HEK293 (cell line): ENCODE measurements around the gene HES1.

Experiments
- BCL11B ChIP-seq: fragments of 450-650 bp; formaldehyde crosslinking; IDR thresholded peaks from 2 replicates; pipeline ENCODE4 v1.5.1; 2016; ENCODE audit warnings: low read depth, missing biosample characterization, missing genetic modification characterization
- OVOL3 ChIP-seq: fragments of 450-650 bp; formaldehyde crosslinking; IDR thresholded peaks from 2 replicates; pipeline ENCODE4 v1.5.1; 2016; ENCODE audit warnings: missing biosample characterization, missing genetic modification characterization
- PRDM10 ChIP-seq: fragments of 450-650 bp; formaldehyde crosslinking; IDR thresholded peaks from 2 replicates; pipeline ENCODE4 v1.5.1; 2016; ENCODE audit warnings: missing biosample characterization, missing genetic modification characterization
- REPIN1 ChIP-seq: fragments of 450-650 bp; formaldehyde crosslinking; IDR thresholded peaks from 2 replicates; pipeline ENCODE4 v1.5.1; 2017; ENCODE audit warnings: missing biosample characterization, missing genetic modification characterization, low read depth
- SCRT2 ChIP-seq: fragments of 450-650 bp; formaldehyde crosslinking; IDR thresholded peaks from 2 replicates; pipeline ENCODE4 v1.5.1; 2016; ENCODE audit warnings: missing biosample characterization, missing genetic modification characterization
- SP7 ChIP-seq: fragments of 450-650 bp; formaldehyde crosslinking; IDR thresholded peaks from 2 replicates; pipeline ENCODE4 v1.5.1; 2016; ENCODE audit warnings: missing biosample characterization, missing genetic modification characterization
- ZFHX2 ChIP-seq: fragments of 450-650 bp; formaldehyde crosslinking; conservative IDR thresholded peaks from 2 replicates; pipeline ENCODE4 v1.5.1; 2016; ENCODE audit warnings: missing biosample characterization, missing genetic modification characterization
- ZNF132 ChIP-seq: fragments of 450-650 bp; formaldehyde crosslinking; IDR thresholded peaks from 2 replicates; pipeline ENCODE4 v1.5.1; 2017; ENCODE audit warnings: missing biosample characterization, missing genetic modification characterization, borderline replicate concordance
- ZNF146 ChIP-seq: fragments of 450-650 bp; formaldehyde crosslinking; IDR thresholded peaks from 2 replicates; pipeline ENCODE4 v1.5.1; 2016; ENCODE audit warnings: missing biosample characterization, missing genetic modification characterization
- ZNF148 ChIP-seq: fragments of 450-650 bp; formaldehyde crosslinking; IDR thresholded peaks from 2 replicates; pipeline ENCODE4 v1.5.0; 2017; ENCODE audit warnings: missing biosample characterization, missing genetic modification characterization, borderline replicate concordance
- ZNF157 ChIP-seq: fragments of 450-650 bp; formaldehyde crosslinking; IDR thresholded peaks from 2 replicates; pipeline ENCODE4 v1.5.1; 2016; ENCODE audit warnings: missing biosample characterization, missing genetic modification characterization
- ZNF169 ChIP-seq: fragments of 450-650 bp; formaldehyde crosslinking; IDR thresholded peaks from 2 replicates; pipeline ENCODE4 v1.5.1; 2016; ENCODE audit warnings: missing biosample characterization, missing genetic modification characterization
- ZNF2 ChIP-seq: fragments of 450-650 bp; formaldehyde crosslinking; IDR thresholded peaks from 2 replicates; pipeline ENCODE4 v1.5.1; 2016; ENCODE audit warnings: missing biosample characterization, missing genetic modification characterization
- ZNF24 ChIP-seq: fragments of 450-650 bp; formaldehyde crosslinking; IDR thresholded peaks from 2 replicates; pipeline ENCODE4 v1.5.1; 2016; ENCODE audit warnings: missing biosample characterization, missing genetic modification characterization
- ZNF311 ChIP-seq: fragments of 450-650 bp; formaldehyde crosslinking; IDR thresholded peaks from 2 replicates; pipeline ENCODE4 v1.5.1; 2017; ENCODE audit warnings: missing biosample characterization, missing genetic modification characterization, borderline replicate concordance
- ZNF324 ChIP-seq: fragments of 450-650 bp; formaldehyde crosslinking; IDR thresholded peaks from 2 replicates; pipeline ENCODE4 v1.5.1; 2016; ENCODE audit warnings: missing biosample characterization, missing genetic modification characterization
- ZNF366 ChIP-seq: fragments of 450-650 bp; formaldehyde crosslinking; conservative IDR thresholded peaks from 2 replicates; pipeline ENCODE4 v1.5.1; 2016; ENCODE audit warnings: missing biosample characterization, missing genetic modification characterization
- ZNF398 ChIP-seq: fragments of 450-650 bp; formaldehyde crosslinking; IDR thresholded peaks from 2 replicates; pipeline ENCODE4 v1.5.1; 2017; ENCODE audit warnings: missing biosample characterization, missing genetic modification characterization
- ZNF488 ChIP-seq: fragments of 450-650 bp; formaldehyde crosslinking; IDR thresholded peaks from 2 replicates; pipeline ENCODE4 v1.5.1; 2016; ENCODE audit warnings: missing biosample characterization, missing genetic modification characterization
- ZNF501 ChIP-seq: fragments of 450-650 bp; formaldehyde crosslinking; IDR thresholded peaks from 2 replicates; pipeline ENCODE4 v1.5.1; 2016; ENCODE audit warnings: missing biosample characterization, missing genetic modification characterization
- ZNF610 ChIP-seq: fragments of 450-650 bp; formaldehyde crosslinking; IDR thresholded peaks from 2 replicates; pipeline ENCODE4 v1.5.1; 2016; ENCODE audit warnings: missing biosample characterization, missing genetic modification characterization, borderline replicate concordance
- ZNF621 ChIP-seq: fragments of 450-650 bp; formaldehyde crosslinking; IDR thresholded peaks from 2 replicates; pipeline ENCODE4 v1.5.1; 2017; ENCODE audit warnings: missing biosample characterization, missing genetic modification characterization
- ZNF692 ChIP-seq: fragments of 450-650 bp; formaldehyde crosslinking; IDR thresholded peaks from 2 replicates; pipeline ENCODE4 v1.5.1; 2016; ENCODE audit warnings: missing biosample characterization, missing genetic modification characterization
- ZNF777 ChIP-seq: fragments of 450-650 bp; formaldehyde crosslinking; IDR thresholded peaks from 2 replicates; pipeline ENCODE4 v1.5.1; 2017; ENCODE audit warnings: missing biosample characterization, missing genetic modification characterization, borderline replicate concordance
- ZNF843 ChIP-seq: fragments of 450-650 bp; formaldehyde crosslinking; IDR thresholded peaks from 2 replicates; pipeline ENCODE4 v1.5.1; 2016; ENCODE audit warnings: missing biosample characterization, missing genetic modification characterization
- ZSCAN16 ChIP-seq: fragments of 450-650 bp; formaldehyde crosslinking; IDR thresholded peaks from 2 replicates; pipeline ENCODE4 v1.5.1; 2016; ENCODE audit warnings: missing biosample characterization, missing genetic modification characterization
- ZXDB ChIP-seq: fragments of 450-650 bp; formaldehyde crosslinking; IDR thresholded peaks from 2 replicates; pipeline ENCODE4 v1.5.1; 2016; ENCODE audit warnings: missing biosample characterization, missing genetic modification characterization
- TF ChIP-seq, protein P1 (sequence below): fragments of 450-650 bp; formaldehyde crosslinking; IDR thresholded peaks from 2 replicates; pipeline ENCODE4 v1.5.1; 2017; ENCODE audit warnings: missing biosample characterization, mild to moderate bottlenecking, missing genetic modification characterization, moderate library complexity

The HES1 gene

GRCh38 chr3:194141415-194142155, 5.6 kb downstream of the HES1 start (continued):
- peak; percentile 61 for TF ChIP-seq ZNF398 (tag by site-specific recombination)
- no peak for TF ChIP-seq ZNF621 (tag by site-specific recombination)
- peak; percentile 59 for TF ChIP-seq ZXDB (tag by site-specific recombination)
- TF ChIP-seq ZNF777 = no peak
- TF ChIP-seq BCL11B (tag by site-specific recombination) = no peak
- TF ChIP-seq ZNF501 (tag by site-specific recombination) = peak; percentile 46; the same call in 1 of the 2 replicates
- TF ChIP-seq ZSCAN16 (tag by site-specific recombination) = 0 out of 2 replicates have a peak, but pooled peaks have one; percentile 19
- no peak for TF ChIP-seq ZNF311 (tag by site-specific recombination)
- no peak for TF ChIP-seq ZNF148
- TF ChIP-seq ZNF157 (tag by site-specific recombination) = no peak
- 0 out of 2 replicates have a peak, but pooled peaks have one; percentile 27 for TF ChIP-seq ZNF610
- no peak for TF ChIP-seq ZNF366 (tag by site-specific recombination)
- no peak for TF ChIP-seq SCRT2 (tag by site-specific recombination)
- no peak for TF ChIP-seq REPIN1 (tag by site-specific recombination)
- 0 out of 2 replicates have a peak, but pooled peaks have one; percentile 43 for TF ChIP-seq ZNF488 (tag by site-specific recombination)
- peak; percentile 79 for TF ChIP-seq ZNF324
- peak; percentile 82; the same call in 1 of the 2 replicates for TF ChIP-seq ZNF24 (tag by site-specific recombination)
- peak; percentile 80 for TF ChIP-seq SP7 (tag by site-specific recombination)
- TF ChIP-seq, protein P1, sequence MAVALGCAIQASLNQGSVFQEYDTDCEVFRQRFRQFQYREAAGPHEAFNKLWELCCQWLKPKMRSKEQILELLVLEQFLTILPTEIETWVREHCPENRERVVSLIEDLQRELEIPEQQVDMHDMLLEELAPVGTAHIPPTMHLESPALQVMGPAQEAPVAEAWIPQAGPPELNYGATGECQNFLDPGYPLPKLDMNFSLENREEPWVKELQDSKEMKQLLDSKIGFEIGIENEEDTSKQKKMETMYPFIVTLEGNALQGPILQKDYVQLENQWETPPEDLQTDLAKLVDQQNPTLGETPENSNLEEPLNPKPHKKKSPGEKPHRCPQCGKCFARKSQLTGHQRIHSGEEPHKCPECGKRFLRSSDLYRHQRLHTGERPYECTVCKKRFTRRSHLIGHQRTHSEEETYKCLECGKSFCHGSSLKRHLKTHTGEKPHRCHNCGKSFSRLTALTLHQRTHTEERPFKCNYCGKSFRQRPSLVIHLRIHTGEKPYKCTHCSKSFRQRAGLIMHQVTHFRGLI (tag by site-specific recombination) = peak; percentile 65; the same call in 1 of the 2 replicates
- peak; percentile 83; the same call in 1 of the 2 replicates for TF ChIP-seq ZNF2 (tag by site-specific recombination)
- peak; percentile 90 for TF ChIP-seq ZFHX2 (tag by site-specific recombination)
- TF ChIP-seq ZNF169 (tag by site-specific recombination) = no peak
- 0 out of 2 replicates have a peak, but pooled peaks have one; percentile 3 for TF ChIP-seq ZNF146 (tag by site-specific recombination)
- no peak for TF ChIP-seq ZNF132 (tag by site-specific recombination)
- TF ChIP-seq ZNF843 (tag by site-specific recombination) = peak; percentile 44; the same call in 1 of the 2 replicates
- peak; percentile 48; the same call in 1 of the 2 replicates for TF ChIP-seq PRDM10
- TF ChIP-seq OVOL3 = no peak; the same call in 1 of the 2 replicates
- peak; percentile 82 for TF ChIP-seq ZNF692 (tag by site-specific recombination)
